Subcutaneous adipose tissue (tissue), 4 donors: ENCODE results near the gene RMRP. TPM values are rescaled to one million over a fixed set of nuclear protein-coding genes. Genes with fewer than 3 reads are reported as not detected.

Experiments used
- total RNA-seq, 4 donors: library from RNA; depleted of rRNA; stranded (reverse); fragments of >200 nt; gene quantifications; one replicate each; pipeline ENCODE4 v1.1.0, GENCODE V29; 2016
- TF ChIP-seq, protein P1 (sequence below): fragments of 450-650 bp; IDR thresholded peaks from one replicate; pipeline ENCODE4 v1.5.1; 2016; ENCODE audit warnings: low read depth, mild to moderate bottlenecking, control low read depth, antibody characterized with exemption, moderate library complexity

The RMRP gene
- total RNA-seq, 4 donors from 2014 or later = 5,303 to 20,573 (median 11,936) TPM

DNA sequence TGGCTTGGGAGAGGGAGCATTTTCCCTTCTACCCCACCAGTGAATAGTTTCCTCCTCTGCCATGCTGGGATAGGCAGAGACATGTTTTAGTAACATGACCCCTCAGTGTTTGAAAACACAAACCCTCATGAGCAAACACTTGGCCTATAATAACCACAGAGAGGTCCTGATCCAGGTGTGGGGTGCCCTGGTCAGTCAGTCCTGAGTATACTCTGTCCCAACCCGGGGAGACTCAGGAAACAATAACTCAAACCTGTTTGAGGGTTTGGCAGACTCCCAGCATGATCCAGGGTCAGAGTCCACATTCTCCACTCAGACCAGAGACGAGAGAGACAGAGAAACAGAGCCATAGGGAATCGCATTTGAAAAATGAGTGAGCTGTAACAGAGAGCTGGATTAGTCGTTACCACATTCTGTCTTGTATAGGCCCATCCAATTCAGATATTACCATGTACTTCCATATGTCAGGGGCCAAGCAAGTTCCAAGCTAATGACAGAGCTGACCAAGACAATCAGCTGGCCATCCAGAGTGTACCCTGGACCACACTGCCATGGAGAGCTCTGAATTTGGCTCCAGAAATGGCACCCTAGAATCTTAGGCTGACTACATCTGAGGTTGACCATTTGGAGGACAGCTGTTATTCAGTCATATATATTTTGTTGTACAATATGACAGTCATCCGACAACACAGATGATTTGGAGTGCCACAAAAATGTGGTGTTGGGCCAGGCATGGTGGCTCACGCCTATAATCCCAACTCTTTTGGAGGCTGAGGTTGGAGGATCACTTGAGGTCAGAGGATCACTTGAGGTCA is 11.7 kb upstream of the RMRP start:
- TF ChIP-seq, protein P1, sequence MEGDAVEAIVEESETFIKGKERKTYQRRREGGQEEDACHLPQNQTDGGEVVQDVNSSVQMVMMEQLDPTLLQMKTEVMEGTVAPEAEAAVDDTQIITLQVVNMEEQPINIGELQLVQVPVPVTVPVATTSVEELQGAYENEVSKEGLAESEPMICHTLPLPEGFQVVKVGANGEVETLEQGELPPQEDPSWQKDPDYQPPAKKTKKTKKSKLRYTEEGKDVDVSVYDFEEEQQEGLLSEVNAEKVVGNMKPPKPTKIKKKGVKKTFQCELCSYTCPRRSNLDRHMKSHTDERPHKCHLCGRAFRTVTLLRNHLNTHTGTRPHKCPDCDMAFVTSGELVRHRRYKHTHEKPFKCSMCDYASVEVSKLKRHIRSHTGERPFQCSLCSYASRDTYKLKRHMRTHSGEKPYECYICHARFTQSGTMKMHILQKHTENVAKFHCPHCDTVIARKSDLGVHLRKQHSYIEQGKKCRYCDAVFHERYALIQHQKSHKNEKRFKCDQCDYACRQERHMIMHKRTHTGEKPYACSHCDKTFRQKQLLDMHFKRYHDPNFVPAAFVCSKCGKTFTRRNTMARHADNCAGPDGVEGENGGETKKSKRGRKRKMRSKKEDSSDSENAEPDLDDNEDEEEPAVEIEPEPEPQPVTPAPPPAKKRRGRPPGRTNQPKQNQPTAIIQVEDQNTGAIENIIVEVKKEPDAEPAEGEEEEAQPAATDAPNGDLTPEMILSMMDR = no peak

DNA sequence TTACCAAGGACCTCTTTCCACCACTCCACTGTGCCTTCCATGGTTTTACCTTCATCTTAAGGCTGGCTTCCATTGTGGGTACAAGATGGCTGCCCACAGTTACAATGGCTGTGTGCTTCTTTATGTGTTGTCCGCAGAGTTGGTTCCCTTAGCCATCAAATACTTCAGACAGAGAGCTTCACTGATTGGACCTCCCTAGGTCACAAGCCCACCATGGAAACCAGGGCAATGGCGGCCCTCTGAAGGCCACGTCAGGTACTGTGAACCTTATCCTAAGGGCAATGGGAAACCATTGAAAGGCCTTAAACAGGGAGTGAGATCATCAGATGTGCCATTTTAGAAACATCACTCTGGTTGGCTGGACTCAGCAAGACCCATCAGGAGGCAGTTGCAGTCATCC is 10.1 kb upstream of the RMRP start:
- TF ChIP-seq, protein P1 = no peak

DNA sequence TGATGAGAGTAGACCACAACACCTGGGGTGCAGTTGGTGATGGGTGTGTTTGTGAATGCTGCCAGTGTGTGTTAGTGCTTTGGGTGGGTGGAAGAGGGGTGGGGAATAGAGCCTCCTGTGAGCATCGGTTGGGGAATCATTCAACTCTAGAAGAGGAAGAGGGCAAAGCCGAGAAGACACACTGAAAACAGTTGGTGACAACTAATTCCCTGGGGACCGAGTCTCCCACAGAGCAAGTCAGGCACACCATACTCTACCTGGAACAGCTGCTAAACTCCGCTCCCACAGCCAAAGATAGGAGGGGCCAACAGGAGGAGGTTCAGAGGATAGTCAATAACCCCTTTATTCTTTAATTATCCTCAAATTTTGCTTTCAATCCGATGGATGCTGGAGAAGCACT is 8.7 kb upstream of the RMRP start:
- TF ChIP-seq, protein P1 = no peak

DNA sequence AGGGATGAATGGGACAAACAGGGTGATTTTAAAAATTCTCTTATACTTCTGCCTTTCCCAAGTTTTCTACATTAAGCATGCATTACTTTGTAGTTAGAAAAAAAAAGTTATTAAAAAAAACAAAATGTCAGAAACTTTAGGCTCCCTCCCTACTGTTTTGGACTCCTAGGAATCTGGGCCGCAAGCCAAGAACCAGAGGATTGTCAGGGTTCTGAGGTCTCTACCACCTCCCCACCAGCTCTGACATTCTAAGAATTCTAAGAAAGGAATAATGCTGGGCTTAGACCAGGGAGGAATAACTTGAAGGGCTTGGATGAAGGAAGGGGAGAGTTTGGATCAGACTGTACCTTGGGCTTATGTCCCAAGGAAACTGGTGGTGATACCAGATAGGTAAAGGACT is 8.2 kb upstream of the RMRP start:
- TF ChIP-seq, protein P1 = no peak

DNA sequence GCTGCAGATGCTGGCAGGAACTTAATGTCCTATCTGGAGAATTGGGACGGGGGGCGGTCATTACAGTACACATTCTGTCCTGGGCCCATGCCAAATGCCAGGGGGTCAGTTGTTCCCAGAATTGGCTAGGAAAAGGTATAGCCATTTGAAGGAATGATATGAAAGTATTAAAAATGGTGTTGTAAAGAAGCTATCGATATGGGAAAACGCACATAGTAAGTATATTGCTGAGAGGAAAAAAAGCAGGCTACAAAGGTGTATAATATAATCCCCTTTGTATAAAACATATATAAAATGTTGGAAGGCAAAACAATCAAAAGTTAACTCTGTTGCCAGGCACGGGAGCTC is 7.6 kb upstream of the RMRP start:
- TF ChIP-seq, protein P1 = no peak

DNA sequence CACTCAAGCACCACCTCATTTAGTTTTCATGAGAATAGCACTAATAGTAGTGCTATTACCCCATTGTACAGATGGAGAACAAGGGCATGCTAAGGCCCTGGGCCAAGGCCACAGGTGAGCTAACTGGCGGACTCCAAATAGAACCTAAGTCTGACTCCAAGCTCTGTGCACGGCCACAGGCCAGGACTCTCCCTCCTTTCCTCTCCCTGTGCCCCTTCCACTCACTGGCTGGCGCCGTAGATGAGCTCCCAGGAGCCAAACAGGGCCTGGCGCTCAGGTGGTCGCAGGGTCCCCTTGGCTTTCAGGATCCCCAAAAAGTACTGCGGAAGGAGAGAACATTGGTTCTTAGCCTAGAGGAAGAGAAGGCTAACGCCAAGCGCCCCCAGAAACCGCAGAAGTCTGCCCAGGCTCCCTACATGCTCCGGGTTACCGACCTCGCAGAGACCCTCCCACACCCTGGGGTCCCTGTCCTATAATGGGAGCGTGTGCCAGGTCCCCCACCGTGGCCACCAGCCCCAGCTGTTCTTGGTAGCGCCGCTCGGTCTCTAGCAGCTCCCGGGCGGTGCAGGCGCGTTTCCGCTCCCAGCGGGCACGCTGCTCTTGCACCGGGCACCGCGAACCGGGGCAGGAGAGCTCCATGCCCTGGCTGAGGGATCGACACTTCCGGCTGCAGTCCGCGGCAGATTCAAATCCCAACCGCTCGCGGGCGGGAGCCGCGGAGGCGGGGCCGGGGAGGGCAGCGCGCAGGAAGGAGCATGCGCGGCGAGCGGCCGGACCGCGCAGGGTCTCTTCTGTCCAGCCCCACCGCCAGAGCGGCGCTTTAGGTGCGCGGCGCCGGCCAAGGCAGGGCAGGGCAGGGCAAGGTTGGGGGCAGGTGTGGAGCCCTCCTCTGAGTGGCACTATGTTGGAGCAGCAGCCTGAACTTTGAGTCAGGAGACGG is 7.0 kb upstream of the RMRP start, which contains the start of gene ARHGEF39:
TSS of gene ARHGEF39 (minus strand) at position 665 of the 940 bp plus-strand sequence. CDS start at position 639, 26 bp downstream.
- TF ChIP-seq, protein P1 = no peak

DNA sequence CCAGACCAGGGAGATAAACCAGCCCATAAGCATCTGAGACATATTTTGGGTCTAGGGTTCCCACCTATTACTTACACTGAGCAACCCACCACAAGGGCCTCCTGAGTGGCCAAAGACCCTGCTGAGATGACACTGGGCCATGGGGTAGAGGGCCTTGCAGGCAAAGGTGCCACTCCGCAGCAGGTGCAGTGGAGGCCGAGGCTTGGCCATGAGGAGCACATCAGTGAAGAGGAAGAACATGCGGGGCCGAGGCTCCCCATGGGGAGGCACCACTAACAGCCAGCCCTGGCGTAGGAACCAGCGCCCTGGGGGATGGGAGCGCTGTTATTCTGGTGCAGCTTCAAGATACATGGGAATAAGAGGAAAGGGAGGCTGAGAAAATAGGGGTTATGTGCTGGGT is 4.6 kb upstream of the RMRP start:
- TF ChIP-seq, protein P1 = no peak
